K562 (cell line): ENCODE results near the gene SGIP1. TPM values are rescaled to one million over a fixed set of nuclear protein-coding genes. Genes with fewer than 3 reads are reported as not detected.

Source experiments
- ATAC-seq: fragments of 200-7000 bp; cut with Tn5 transposase; 3 replicates; pipeline ENCODE4 v1.9.1; 2020; ENCODE audit warnings: moderate library complexity
- BruUV-seq: library from RNA; stranded (reverse); fragments of 400-500 nt; replicated peaks from 2 replicates; lab custom pipeline; 2021; lab: Mats Ljungman, UMichigan
- CTCF ChIA-PET: fragments of 300-600 bp; formaldehyde crosslinking; extraction: SDS; loops from one replicate; lab custom pipeline; 2021; ENCODE audit warnings: low intra/inter-chr PET ratio; lab: Yijun Ruan, JAX
- POLR2A ChIA-PET: fragments of 300-600, 350-650 bp; sonication (Branson Sonifier 250); formaldehyde crosslinking; extraction: SDS; loops from one replicate; lab custom pipeline; 2021; ENCODE audit warnings: antibody characterized with exemption, inconsistent platforms; lab: Yijun Ruan, JAX
- DNase-seq, 4 experiments: peaks; one replicate each; pipeline versions ENCODE4 v3.0.0 to v3.0.0-alpha.2; 2011 to 2018; ENCODE audit warnings: low spot score in 3 of 4, mixed read lengths in 3 of 4; ENCODE audit errors: extremely low read depth in 1 of 4
- FAIRE-seq: peaks from 2 replicates; lab custom pipeline; 2011; peaks lifted over from hg19 to GRCh38; lab: Jason Lieb, UNC
- H2AFZ ChIP-seq: 2 replicates; pipeline ENCODE4 v1.6.0; 2011; ENCODE audit warnings: low read depth, low read length, control low read depth, inconsistent platforms
- H3K27ac ChIP-seq: fragments of 200-600 bp; 3 replicates; pipeline ENCODE4 v1.8.0; 2011; ENCODE audit warnings: low read depth, mild to moderate bottlenecking, control low read depth, inconsistent platforms, low read length, moderate library complexity, mixed read lengths; ENCODE audit errors: extremely low read depth
- H3K27me3 ChIP-seq, 2 experiments: fragments of 300-600 bp in 1 of 2; 2 replicates in 1 of 2; 3 replicates in 1 of 2; pipeline versions ENCODE4 v1.6.0 to v1.8.0; 2011; ENCODE audit warnings: inconsistent platforms in 2 of 2, low read length in 2 of 2, mild to moderate bottlenecking in 1 of 2, mixed read lengths in 1 of 2, moderate library complexity in 1 of 2; ENCODE audit not compliant: control insufficient read depth in 2 of 2, insufficient read depth in 2 of 2
- H3K36me3 ChIP-seq: fragments of 300-600 bp; 3 replicates; pipeline ENCODE4 v1.8.0; 2011; ENCODE audit warnings: mild to moderate bottlenecking, low read length, inconsistent platforms; ENCODE audit not compliant: control insufficient read depth, insufficient read depth
- H3K4me1 ChIP-seq, 2 experiments: fragments of 200-600 bp in 1 of 2; replicated peaks in 1 of 2; 2 replicates in 1 of 2; 3 replicates in 1 of 2; pipeline versions ENCODE4 v1.5.1 to v1.8.0; 2011; ENCODE audit warnings: inconsistent platforms in 2 of 2, low read length in 2 of 2, mild to moderate bottlenecking in 1 of 2, mixed read lengths in 1 of 2, moderate library complexity in 1 of 2; ENCODE audit not compliant: control insufficient read depth in 2 of 2, insufficient read depth in 2 of 2
- H3K4me2 ChIP-seq: 2 replicates; pipeline ENCODE4 v1.6.1; 2011; ENCODE audit warnings: low read length, control low read depth, inconsistent platforms, mixed read lengths; ENCODE audit not compliant: insufficient read depth
- H3K4me3 ChIP-seq: fragments of 200-600 bp; sonication (generic), shearing (Covaris generic); 2 replicates; pipeline ENCODE4 v1.5.1; 2016; ENCODE audit warnings: control low read depth, inconsistent platforms
- H3K79me2 ChIP-seq: fragments of 200-600 bp; 3 replicates; pipeline ENCODE4 v1.8.0; 2011; ENCODE audit warnings: low read length, inconsistent platforms; ENCODE audit not compliant: control insufficient read depth, insufficient read depth
- H3K9ac ChIP-seq, 2 experiments: 2 replicates each; pipeline versions ENCODE4 v1.6.0 to v1.6.1; 2011; ENCODE audit warnings: low read depth in 2 of 2, low read length in 2 of 2, control low read depth in 1 of 2, inconsistent platforms in 1 of 2, mild to moderate bottlenecking in 1 of 2, mixed read lengths in 1 of 2; ENCODE audit not compliant: insufficient read depth in 1 of 2
- H3K9me1 ChIP-seq: one replicate; pipeline ENCODE4 v1.6.0; 2011; ENCODE audit warnings: inconsistent platforms, mild to moderate bottlenecking, low read length, moderate library complexity; ENCODE audit not compliant: control insufficient read depth, insufficient read depth
- H3K9me3 ChIP-seq: replicated peaks from 2 replicates; pipeline ENCODE4 v1.5.1; 2011; ENCODE audit warnings: low read depth, low read length, inconsistent platforms; ENCODE audit not compliant: control insufficient read depth, insufficient read depth
- H4K20me1 ChIP-seq: replicated peaks from 2 replicates; pipeline ENCODE4 v1.6.1; 2011; ENCODE audit warnings: low read length, inconsistent platforms, mixed read lengths; ENCODE audit not compliant: control insufficient read depth, insufficient read depth
- CBX3 ChIP-seq, 2 experiments: IDR thresholded peaks; 1 replicate in 1 of 2; 2 replicates in 1 of 2; pipeline ENCODE4 v1.6.1; 2012; ENCODE audit warnings: inconsistent platforms in 2 of 2, low read length in 2 of 2, borderline replicate concordance in 1 of 2, control low read depth in 1 of 2
- E2F3 ChIP-seq: fragments of 250-450 bp; sonication (Bioruptor Pico); IDR thresholded peaks from 2 replicates; pipeline ENCODE4 v1.4.0; 2020; ENCODE audit warnings: mild to moderate bottlenecking
- E2F8 ChIP-seq: fragments of 450-650 bp; IDR thresholded peaks from 2 replicates; pipeline ENCODE4 v1.7.1; 2018; ENCODE audit warnings: mild to moderate bottlenecking, low read depth; ENCODE audit not compliant: partially characterized antibody
- ELF2 ChIP-seq: fragments of 250-450 bp; sonication (Bioruptor Pico); IDR thresholded peaks from 2 replicates; pipeline ENCODE4 v1.5.0; 2021; ENCODE audit warnings: mild to moderate bottlenecking
- ETS2 ChIP-seq: IDR thresholded peaks from 2 replicates; pipeline ENCODE4 v1.6.1; 2016; ENCODE audit warnings: borderline replicate concordance, missing genetic modification characterization, mild to moderate bottlenecking, moderate library complexity, missing compliant biosample characterization; ENCODE audit not compliant: poor library complexity, severe bottlenecking
- HNRNPK ChIP-seq: fragments of 200-400 bp; formaldehyde crosslinking; IDR thresholded peaks from one replicate; pipeline ENCODE4 v1.6.1; 2018; ENCODE audit warnings: mild to moderate bottlenecking, low read depth, low read length; ENCODE audit not compliant: poor library complexity, severe bottlenecking
- HSF4 ChIP-seq: fragments of 250-450 bp; sonication (Bioruptor Pico); IDR thresholded peaks from 2 replicates; pipeline ENCODE4 v2.1.2; 2022; ENCODE audit warnings: mild to moderate bottlenecking, moderate library complexity, borderline replicate concordance
- KDM4B ChIP-seq, 2 experiments: fragments of 450-650 bp in 1 of 2; sonication (generic) in 1 of 2; IDR thresholded peaks; 2 replicates each; pipeline ENCODE4 v1.6.1; 2016 to 2017; ENCODE audit warnings: borderline replicate concordance in 2 of 2, antibody characterized with exemption in 1 of 2, low read depth in 1 of 2, mild to moderate bottlenecking in 1 of 2
- MAFF ChIP-seq: IDR thresholded peaks from 2 replicates; pipeline ENCODE4 v1.6.1; 2012; ENCODE audit warnings: low read length, improper control_type of control experiment
- NUFIP1 ChIP-seq: fragments of 450-650 bp; IDR thresholded peaks from 2 replicates; pipeline ENCODE4 v1.6.1; 2018; ENCODE audit not compliant: partially characterized antibody
- POU5F1 ChIP-seq: fragments of 150-350 bp; IDR thresholded peaks from 2 replicates; pipeline ENCODE4 v1.6.1; 2014; ENCODE audit warnings: borderline replicate concordance, low read length, low read depth, mild to moderate bottlenecking; ENCODE audit not compliant: partially characterized antibody
- RBM14 ChIP-seq: fragments of 200-400 bp; formaldehyde crosslinking; IDR thresholded peaks from 2 replicates; pipeline ENCODE4 v1.6.1; 2018; ENCODE audit warnings: low read depth, mild to moderate bottlenecking, low read length, moderate library complexity, borderline replicate concordance; ENCODE audit not compliant: insufficient read depth
- SMARCE1 ChIP-seq: fragments of 450-650 bp; IDR thresholded peaks from 2 replicates; pipeline ENCODE4 v1.7.1; 2016; ENCODE audit warnings: mild to moderate bottlenecking
- TARDBP ChIP-seq: fragments of 450-650 bp; IDR thresholded peaks from 2 replicates; pipeline ENCODE4 v1.6.1; 2016
- ZKSCAN8 ChIP-seq: fragments of 200-800 bp; sonication (Bioruptor generic); IDR thresholded peaks from 2 replicates; pipeline ENCODE4 v1.6.1; 2016; ENCODE audit warnings: missing genetic modification characterization, missing compliant biosample characterization
- ZNF253 ChIP-seq: fragments of 250-450 bp; sonication (Bioruptor Pico); conservative IDR thresholded peaks from 2 replicates; pipeline ENCODE4 v1.6.1; 2021; ENCODE audit warnings: mild to moderate bottlenecking
- ZNF445 ChIP-seq: fragments of 250-450 bp; sonication (Bioruptor Pico); IDR thresholded peaks from 2 replicates; pipeline ENCODE4 v1.4.0; 2020; ENCODE audit warnings: low read depth, mild to moderate bottlenecking, moderate library complexity
- ZNF561 ChIP-seq: fragments of 450-650 bp; formaldehyde crosslinking; conservative IDR thresholded peaks from 2 replicates; pipeline ENCODE4 v1.4.0; 2020; ENCODE audit warnings: mild to moderate bottlenecking, moderate library complexity
- WGBS: fragments of 100-300 bp; shearing (Covaris generic); methylation state at CpG from one replicate; pipeline ENCODE4 v1.1.6; 2016; ENCODE audit warnings: low coverage, mixed read lengths; ENCODE audit not compliant: insufficient coverage; ENCODE audit errors: missing lambda C conversion rate; 5-methylcytosine and 5-hydroxymethylcytosine counted together
- in situ Hi-C: fragments of 300-500 bp; cut with MboI; formaldehyde crosslinking; loops from 4 replicates; pipeline ENCODE4 v1.15.0; 2018; ENCODE audit warnings: inconsistent platforms, mixed read lengths
- intact Hi-C: fragments of 100-400 bp; cut with micrococcal nuclease; formaldehyde crosslinking; loops from 2 replicates; pipeline ENCODE4 v1.14.2; 2022
- polyA plus RNA-seq, 8 experiments: library from polyadenylated mRNA; depleted of rRNA in 4 of 8; stranded (reverse) in 5 of 8; unstranded in 3 of 8; fragments of >200 nt; fragmentation: Nextera tagmentation in 2 of 8; fragmentation: Illumina TruSeq in 1 of 8; extraction: Ambion mirVana in 2 of 8; extraction: Trizol in 1 of 8; gene quantifications; 2 replicates each; pipeline versions ENCODE4 v1.2.1 to v1.2.3, GENCODE V29; 2011 to 2014; ENCODE audit warnings: inconsistent platforms in 1 of 8, missing spikeins in 1 of 8
- total RNA-seq, 7 experiments: library from RNA; depleted of rRNA in 6 of 7; stranded (reverse); fragments of >200 nt in 6 of 7; fragmentation: Illumina TruSeq in 2 of 7; extraction: Trizol in 2 of 7; gene quantifications; 2 replicates each; pipeline versions ENCODE4 v1.2.1 to v1.2.3, GENCODE V29; 2011 to 2021; ENCODE audit warnings: low replicate concordance in 1 of 7
- TF ChIP-seq, protein P1 (sequence below), 2 experiments: fragments of 450-650 bp in 1 of 2; sonication (generic) in 1 of 2; formaldehyde crosslinking; conservative IDR thresholded peaks; 2 replicates each; pipeline versions ENCODE4 v1.4.0 to v1.8.1; 2020 to 2022; ENCODE audit warnings: mild to moderate bottlenecking in 1 of 2, missing genetic modification reagents in 1 of 2

SGIP1 gene
- total and polyA plus RNA-seq, 9 of the 15 experiments (the other 6 are each of a cell fraction or from before 2014, with no cell fraction given) = 0.07 to 0.35 TPM; not detected in 7

GRCh38 chr1:66778969-66779368 is 245.0 kb downstream of the SGIP1 start:
- no peaks in the 10 kb centered on the region; a peak in 1 of 5 replicates for H3K4me1 ChIP-seq
- no peak overlapping the region for H3K4me2 ChIP-seq
- ChIA-PET POLR2A (interaction anchor here (1.9 kb wide), 1 partner anchor 19 kb away, joined by 5 read pairs; no protein-coding TSS in a partner anchor), CTCF (no interaction called here)
- no peak overlapping the region for H3K27ac ChIP-seq
- no peaks in the 10 kb centered on the region for H3K27me3 ChIP-seq
- no peak for TF ChIP-seq E2F8
- TF ChIP-seq, protein P1, sequence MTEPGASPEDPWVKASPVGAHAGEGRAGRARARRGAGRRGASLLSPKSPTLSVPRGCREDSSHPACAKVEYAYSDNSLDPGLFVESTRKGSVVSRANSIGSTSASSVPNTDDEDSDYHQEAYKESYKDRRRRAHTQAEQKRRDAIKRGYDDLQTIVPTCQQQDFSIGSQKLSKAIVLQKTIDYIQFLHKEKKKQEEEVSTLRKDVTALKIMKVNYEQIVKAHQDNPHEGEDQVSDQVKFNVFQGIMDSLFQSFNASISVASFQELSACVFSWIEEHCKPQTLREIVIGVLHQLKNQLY (CRISPR knock-in tag; conservative IDR thresholded peaks at IDR 0.05) = no peak
- TF ChIP-seq E2F3 = no peak
- no peak for TF ChIP-seq ZNF561 (CRISPR knock-in tag)
- TF ChIP-seq ZNF253 (CRISPR knock-in tag) = no peak
- TF ChIP-seq ZNF445 (CRISPR knock-in tag) = no peak
- TF ChIP-seq SMARCE1 = no peak
- TF ChIP-seq NUFIP1 = no peak
- no peak for TF ChIP-seq TARDBP
- TF ChIP-seq MAFF = no peak
- TF ChIP-seq RBM14 = no peak
- no peak for TF ChIP-seq ETS2 (tag)
- no peak for TF ChIP-seq CBX3 (IDR thresholded peaks at IDR 0.05; ENCODE audit: borderline replicate concordance in 1 of 2, low read length in 2 of 2)
- no peak for TF ChIP-seq ZKSCAN8
- no peak for TF ChIP-seq KDM4B (IDR thresholded peaks at IDR 0.05; ENCODE audit: borderline replicate concordance in 2 of 2, low read depth in 1 of 2)
- TF ChIP-seq HSF4 = no peak
- no peak for TF ChIP-seq ELF2 (CRISPR knock-in tag)
- TF ChIP-seq HNRNPK = no peak
- TF ChIP-seq POU5F1 = no peak
- TF ChIP-seq, all 486 proteins: peak for 0
- no peaks in the 10 kb centered on the region for H3K79me2 ChIP-seq
- no peaks in the 10 kb centered on the region for H3K9me1 ChIP-seq
- H3K9ac ChIP-seq = no peak overlapping the region
- H3K36me3 ChIP-seq = no peaks in the 10 kb centered on the region
- DNase-seq (no peak), FAIRE-seq (no peak), ATAC-seq (no peak)
- no peaks in the 10 kb centered on the region for H3K9me3 ChIP-seq
- H4K20me1 ChIP-seq = no peaks in the 10 kb centered on the region
- H2AFZ ChIP-seq = no peak overlapping the region
- WGBS = 70% methylated on average over 4 of the region's 4 CpGs
- H3K4me3 ChIP-seq = no peak overlapping the region
- intact Hi-C loops = no loop called here
- no TSS peak for BruUV-seq
- in situ Hi-C loops = no loop called here
